Adrenal gland (tissue), 5 donors: Measurements from ENCODE around the gene KCNJ15.

Experiments
- POLR2A ChIP-seq, 2 donors: fragments of 450-650 bp; IDR thresholded peaks; one replicate each; pipeline ENCODE4 v1.6.1; 2017; ENCODE audit warnings: antibody characterized with exemption in 2 of 2, mild to moderate bottlenecking in 2 of 2, moderate library complexity in 1 of 2
- TF ChIP-seq, protein P1 (sequence below), 6 experiments: fragments of 450-650 bp in 4 of 6; fragments of 200-600 bp in 2 of 6; sonication (generic) in 1 of 6; IDR thresholded peaks; 1 replicate in 5 of 6; 2 replicates in 1 of 6; pipeline versions ENCODE4 v1.5.1 to v1.8.0; 2016 to 2021; ENCODE audit warnings: antibody characterized with exemption in 6 of 6, mild to moderate bottlenecking in 2 of 6, moderate library complexity in 1 of 6
- donor health status: DM: no; HTN: no; CAD: no.

DNA sequence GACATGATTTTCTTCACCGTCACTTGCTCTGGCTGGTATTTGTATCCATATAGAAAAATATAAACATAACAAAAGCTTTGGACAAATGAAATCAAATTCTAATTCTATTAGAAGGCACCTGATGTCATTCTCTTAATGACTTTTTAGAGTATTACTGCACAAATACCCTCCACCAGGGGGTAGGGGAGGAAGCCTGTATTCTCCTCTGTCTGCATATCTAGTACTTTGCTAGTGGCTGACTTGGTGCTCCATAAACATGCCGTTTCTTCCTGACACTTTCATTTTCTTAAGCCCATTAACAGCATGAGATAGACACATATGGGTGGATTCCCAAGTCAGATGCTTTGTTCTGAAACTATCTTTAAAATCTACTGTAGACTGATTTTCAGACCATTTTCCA, 20.6 kb upstream of the KCNJ15 start:
- TF ChIP-seq, protein P1, sequence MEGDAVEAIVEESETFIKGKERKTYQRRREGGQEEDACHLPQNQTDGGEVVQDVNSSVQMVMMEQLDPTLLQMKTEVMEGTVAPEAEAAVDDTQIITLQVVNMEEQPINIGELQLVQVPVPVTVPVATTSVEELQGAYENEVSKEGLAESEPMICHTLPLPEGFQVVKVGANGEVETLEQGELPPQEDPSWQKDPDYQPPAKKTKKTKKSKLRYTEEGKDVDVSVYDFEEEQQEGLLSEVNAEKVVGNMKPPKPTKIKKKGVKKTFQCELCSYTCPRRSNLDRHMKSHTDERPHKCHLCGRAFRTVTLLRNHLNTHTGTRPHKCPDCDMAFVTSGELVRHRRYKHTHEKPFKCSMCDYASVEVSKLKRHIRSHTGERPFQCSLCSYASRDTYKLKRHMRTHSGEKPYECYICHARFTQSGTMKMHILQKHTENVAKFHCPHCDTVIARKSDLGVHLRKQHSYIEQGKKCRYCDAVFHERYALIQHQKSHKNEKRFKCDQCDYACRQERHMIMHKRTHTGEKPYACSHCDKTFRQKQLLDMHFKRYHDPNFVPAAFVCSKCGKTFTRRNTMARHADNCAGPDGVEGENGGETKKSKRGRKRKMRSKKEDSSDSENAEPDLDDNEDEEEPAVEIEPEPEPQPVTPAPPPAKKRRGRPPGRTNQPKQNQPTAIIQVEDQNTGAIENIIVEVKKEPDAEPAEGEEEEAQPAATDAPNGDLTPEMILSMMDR (IDR thresholded peaks at IDR 0.05), result no peak
- no peak for TF ChIP-seq POLR2A (IDR thresholded peaks at IDR 0.05)
